ENCODE measurements around the gene HDHD5. TPM values are rescaled to one million over a fixed set of nuclear protein-coding genes. Genes with fewer than 3 reads are reported as not detected.

The HDHD5 gene
- total and polyA plus RNA-seq, 10 of the 15 experiments (the other 5 are each of a cell fraction or from before 2014, with no cell fraction given), result 1.7 to 68.0 (median 49.9) TPM

DNA sequence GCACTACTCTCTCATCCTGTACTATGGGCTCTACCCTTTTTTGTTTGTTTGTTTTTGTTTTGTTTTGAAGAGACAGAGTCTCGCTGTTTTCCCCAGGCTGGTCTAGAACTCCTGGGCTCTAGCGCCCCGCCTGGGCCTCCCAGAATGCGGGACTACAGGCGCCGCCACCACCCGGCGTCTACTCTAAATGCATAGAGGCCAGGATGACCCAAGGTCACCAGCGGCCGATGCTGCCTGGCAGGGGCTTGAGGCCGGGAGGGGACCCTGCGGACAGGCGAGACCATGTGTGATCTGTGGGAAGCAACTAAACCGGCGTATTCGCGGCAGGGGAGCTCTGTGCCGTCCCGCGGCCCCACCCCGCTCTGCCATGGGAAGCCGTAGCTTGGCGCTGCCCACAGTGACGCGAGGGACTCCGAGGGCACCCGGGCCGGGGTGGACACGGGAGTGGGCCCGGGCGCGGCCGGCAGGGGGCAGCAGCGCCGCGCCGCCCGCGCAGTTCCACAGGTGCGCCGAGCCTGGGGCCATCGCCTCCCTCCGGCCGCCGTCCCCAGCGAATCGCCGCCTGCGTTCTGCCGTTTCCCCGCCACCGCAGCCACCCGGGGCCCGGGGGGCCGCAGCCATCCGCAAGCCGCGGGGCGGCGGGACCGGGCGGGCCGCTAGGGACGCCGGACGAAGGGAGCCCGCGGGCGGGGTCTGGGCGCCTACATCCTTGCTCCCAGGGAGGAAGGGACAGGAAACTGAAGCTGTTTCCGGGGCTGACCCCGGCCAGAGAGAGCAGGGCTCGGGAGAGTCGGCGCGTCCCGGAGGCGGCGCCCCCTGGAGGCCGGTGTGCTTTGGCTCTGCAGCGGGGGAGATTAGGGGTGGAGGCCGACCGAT is 12.3 kb upstream of the HDHD5 start (continued):
- peak; percentile 60; the same call in 1 of the 2 replicates for TF ChIP-seq POLR2AphosphoS5 (IDR thresholded peaks at IDR 0.05; ENCODE audit: low read length)
- TF ChIP-seq, protein P1, sequence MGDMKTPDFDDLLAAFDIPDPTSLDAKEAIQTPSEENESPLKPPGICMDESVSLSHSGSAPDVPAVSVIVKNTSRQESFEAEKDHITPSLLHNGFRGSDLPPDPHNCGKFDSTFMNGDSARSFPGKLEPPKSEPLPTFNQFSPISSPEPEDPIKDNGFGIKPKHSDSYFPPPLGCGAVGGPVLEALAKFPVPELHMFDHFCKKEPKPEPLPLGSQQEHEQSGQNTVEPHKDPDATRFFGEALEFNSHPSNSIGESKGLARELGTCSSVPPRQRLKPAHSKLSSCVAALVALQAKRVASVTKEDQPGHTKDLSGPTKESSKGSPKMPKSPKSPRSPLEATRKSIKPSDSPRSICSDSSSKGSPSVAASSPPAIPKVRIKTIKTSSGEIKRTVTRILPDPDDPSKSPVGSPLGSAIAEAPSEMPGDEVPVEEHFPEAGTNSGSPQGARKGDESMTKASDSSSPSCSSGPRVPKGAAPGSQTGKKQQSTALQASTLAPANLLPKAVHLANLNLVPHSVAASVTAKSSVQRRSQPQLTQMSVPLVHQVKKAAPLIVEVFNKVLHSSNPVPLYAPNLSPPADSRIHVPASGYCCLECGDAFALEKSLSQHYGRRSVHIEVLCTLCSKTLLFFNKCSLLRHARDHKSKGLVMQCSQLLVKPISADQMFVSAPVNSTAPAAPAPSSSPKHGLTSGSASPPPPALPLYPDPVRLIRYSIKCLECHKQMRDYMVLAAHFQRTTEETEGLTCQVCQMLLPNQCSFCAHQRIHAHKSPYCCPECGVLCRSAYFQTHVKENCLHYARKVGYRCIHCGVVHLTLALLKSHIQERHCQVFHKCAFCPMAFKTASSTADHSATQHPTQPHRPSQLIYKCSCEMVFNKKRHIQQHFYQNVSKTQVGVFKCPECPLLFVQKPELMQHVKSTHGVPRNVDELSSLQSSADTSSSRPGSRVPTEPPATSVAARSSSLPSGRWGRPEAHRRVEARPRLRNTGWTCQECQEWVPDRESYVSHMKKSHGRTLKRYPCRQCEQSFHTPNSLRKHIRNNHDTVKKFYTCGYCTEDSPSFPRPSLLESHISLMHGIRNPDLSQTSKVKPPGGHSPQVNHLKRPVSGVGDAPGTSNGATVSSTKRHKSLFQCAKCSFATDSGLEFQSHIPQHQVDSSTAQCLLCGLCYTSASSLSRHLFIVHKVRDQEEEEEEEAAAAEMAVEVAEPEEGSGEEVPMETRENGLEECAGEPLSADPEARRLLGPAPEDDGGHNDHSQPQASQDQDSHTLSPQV (IDR thresholded peaks at IDR 0.05), result peak; percentile 72
- TF ChIP-seq EGR1 (IDR thresholded peaks at IDR 0.05; ENCODE audit: borderline replicate concordance in 1 of 2, low read depth in 2 of 2, low read length in 2 of 2), result peak in 1 of 2 experiments; percentile 51; a peak in 1 of 3 replicates
- TF ChIP-seq POLR2A (IDR thresholded peaks at IDR 0.05; ENCODE audit: low read depth, low read length), result peak; percentile 63; the same call in 1 of the 2 replicates
- no peak for TF ChIP-seq PML (IDR thresholded peaks at IDR 0.05; ENCODE audit: low read length)
- TF ChIP-seq TAF1 (IDR thresholded peaks at IDR 0.05; ENCODE audit: borderline replicate concordance, low read depth, low read length), result peak; percentile 51; the same call in 1 of the 2 replicates
- no peak for TF ChIP-seq CBX3 (IDR thresholded peaks at IDR 0.05; ENCODE audit: borderline replicate concordance, low read depth)
- no peak for TF ChIP-seq SIN3A (IDR thresholded peaks at IDR 0.05; ENCODE audit: low read depth, low read length)
- TF ChIP-seq SMARCA5 (IDR thresholded peaks at IDR 0.05), result peak; percentile 92
- TF ChIP-seq IKZF1 (conservative IDR thresholded peaks at IDR 0.05), result peak; percentile 94
- TF ChIP-seq, protein P2, sequence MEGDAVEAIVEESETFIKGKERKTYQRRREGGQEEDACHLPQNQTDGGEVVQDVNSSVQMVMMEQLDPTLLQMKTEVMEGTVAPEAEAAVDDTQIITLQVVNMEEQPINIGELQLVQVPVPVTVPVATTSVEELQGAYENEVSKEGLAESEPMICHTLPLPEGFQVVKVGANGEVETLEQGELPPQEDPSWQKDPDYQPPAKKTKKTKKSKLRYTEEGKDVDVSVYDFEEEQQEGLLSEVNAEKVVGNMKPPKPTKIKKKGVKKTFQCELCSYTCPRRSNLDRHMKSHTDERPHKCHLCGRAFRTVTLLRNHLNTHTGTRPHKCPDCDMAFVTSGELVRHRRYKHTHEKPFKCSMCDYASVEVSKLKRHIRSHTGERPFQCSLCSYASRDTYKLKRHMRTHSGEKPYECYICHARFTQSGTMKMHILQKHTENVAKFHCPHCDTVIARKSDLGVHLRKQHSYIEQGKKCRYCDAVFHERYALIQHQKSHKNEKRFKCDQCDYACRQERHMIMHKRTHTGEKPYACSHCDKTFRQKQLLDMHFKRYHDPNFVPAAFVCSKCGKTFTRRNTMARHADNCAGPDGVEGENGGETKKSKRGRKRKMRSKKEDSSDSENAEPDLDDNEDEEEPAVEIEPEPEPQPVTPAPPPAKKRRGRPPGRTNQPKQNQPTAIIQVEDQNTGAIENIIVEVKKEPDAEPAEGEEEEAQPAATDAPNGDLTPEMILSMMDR (IDR thresholded peaks at IDR 0.05 in 2 of 3, conservative IDR thresholded peaks at IDR 0.05 in 1 of 3; ENCODE audit: control insufficient read depth in 2 of 3, extremely low read depth in 1 of 3, insufficient read depth in 1 of 3, low read depth in 3 of 3, low read length in 3 of 3), result peak; percentile 82 to 96 (median 85)
- TF ChIP-seq, protein P3, sequence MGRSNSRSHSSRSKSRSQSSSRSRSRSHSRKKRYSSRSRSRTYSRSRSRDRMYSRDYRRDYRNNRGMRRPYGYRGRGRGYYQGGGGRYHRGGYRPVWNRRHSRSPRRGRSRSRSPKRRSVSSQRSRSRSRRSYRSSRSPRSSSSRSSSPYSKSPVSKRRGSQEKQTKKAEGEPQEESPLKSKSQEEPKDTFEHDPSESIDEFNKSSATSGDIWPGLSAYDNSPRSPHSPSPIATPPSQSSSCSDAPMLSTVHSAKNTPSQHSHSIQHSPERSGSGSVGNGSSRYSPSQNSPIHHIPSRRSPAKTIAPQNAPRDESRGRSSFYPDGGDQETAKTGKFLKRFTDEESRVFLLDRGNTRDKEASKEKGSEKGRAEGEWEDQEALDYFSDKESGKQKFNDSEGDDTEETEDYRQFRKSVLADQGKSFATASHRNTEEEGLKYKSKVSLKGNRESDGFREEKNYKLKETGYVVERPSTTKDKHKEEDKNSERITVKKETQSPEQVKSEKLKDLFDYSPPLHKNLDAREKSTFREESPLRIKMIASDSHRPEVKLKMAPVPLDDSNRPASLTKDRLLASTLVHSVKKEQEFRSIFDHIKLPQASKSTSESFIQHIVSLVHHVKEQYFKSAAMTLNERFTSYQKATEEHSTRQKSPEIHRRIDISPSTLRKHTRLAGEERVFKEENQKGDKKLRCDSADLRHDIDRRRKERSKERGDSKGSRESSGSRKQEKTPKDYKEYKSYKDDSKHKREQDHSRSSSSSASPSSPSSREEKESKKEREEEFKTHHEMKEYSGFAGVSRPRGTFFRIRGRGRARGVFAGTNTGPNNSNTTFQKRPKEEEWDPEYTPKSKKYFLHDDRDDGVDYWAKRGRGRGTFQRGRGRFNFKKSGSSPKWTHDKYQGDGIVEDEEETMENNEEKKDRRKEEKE (IDR thresholded peaks at IDR 0.05), result 0 out of 2 replicates have a peak, but pooled peaks have one; percentile 56
- TF ChIP-seq CHD2 (IDR thresholded peaks at IDR 0.05; ENCODE audit: borderline replicate concordance, low read depth, low read length), result 0 out of 2 replicates have a peak, but pooled peaks have one; percentile 20
- TF ChIP-seq, protein P4, sequence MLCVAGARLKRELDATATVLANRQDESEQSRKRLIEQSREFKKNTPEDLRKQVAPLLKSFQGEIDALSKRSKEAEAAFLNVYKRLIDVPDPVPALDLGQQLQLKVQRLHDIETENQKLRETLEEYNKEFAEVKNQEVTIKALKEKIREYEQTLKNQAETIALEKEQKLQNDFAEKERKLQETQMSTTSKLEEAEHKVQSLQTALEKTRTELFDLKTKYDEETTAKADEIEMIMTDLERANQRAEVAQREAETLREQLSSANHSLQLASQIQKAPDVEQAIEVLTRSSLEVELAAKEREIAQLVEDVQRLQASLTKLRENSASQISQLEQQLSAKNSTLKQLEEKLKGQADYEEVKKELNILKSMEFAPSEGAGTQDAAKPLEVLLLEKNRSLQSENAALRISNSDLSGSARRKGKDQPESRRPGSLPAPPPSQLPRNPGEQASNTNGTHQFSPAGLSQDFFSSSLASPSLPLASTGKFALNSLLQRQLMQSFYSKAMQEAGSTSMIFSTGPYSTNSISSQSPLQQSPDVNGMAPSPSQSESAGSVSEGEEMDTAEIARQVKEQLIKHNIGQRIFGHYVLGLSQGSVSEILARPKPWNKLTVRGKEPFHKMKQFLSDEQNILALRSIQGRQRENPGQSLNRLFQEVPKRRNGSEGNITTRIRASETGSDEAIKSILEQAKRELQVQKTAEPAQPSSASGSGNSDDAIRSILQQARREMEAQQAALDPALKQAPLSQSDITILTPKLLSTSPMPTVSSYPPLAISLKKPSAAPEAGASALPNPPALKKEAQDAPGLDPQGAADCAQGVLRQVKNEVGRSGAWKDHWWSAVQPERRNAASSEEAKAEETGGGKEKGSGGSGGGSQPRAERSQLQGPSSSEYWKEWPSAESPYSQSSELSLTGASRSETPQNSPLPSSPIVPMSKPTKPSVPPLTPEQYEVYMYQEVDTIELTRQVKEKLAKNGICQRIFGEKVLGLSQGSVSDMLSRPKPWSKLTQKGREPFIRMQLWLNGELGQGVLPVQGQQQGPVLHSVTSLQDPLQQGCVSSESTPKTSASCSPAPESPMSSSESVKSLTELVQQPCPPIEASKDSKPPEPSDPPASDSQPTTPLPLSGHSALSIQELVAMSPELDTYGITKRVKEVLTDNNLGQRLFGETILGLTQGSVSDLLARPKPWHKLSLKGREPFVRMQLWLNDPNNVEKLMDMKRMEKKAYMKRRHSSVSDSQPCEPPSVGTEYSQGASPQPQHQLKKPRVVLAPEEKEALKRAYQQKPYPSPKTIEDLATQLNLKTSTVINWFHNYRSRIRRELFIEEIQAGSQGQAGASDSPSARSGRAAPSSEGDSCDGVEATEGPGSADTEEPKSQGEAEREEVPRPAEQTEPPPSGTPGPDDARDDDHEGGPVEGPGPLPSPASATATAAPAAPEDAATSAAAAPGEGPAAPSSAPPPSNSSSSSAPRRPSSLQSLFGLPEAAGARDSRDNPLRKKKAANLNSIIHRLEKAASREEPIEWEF (IDR thresholded peaks at IDR 0.05; ENCODE audit: insufficient replicate concordance, low read depth, low read length), result no peak
